ENCODE results near the gene PAIP2B.

The PAIP2B gene

GRCh38 chr2:71154279-71154678 is 72.6 kb downstream of the PAIP2B start:
- DNase-seq (ENCODE audit: low spot score), result no peak
- peaks cover 6% of the 10 kb centered on the region for H3K4me1 Mint-ChIP-seq (ENCODE audit: low read depth)
- H3K9me3 Mint-ChIP-seq, result no peaks in the 10 kb centered on the region
- peaks cover 9% of the 10 kb centered on the region for H3K36me3 Mint-ChIP-seq (ENCODE audit: low read depth)
- H3K27me3 Mint-ChIP-seq (ENCODE audit: low read depth), result peaks cover 3% of the 10 kb centered on the region
- H3K27ac Mint-ChIP-seq, result no peak overlapping the region
- H3K4me3 Mint-ChIP-seq, result no peak overlapping the region

GRCh38 chr2:71153585-71154224 is 73.2 kb downstream of the PAIP2B start:
- Mint-ChIP-seq H3K27ac (no peak overlapping the region), H3K27me3 (ENCODE audit: low read depth) (peaks cover 3% of the 10 kb centered on the region), H3K9me3 (no peaks in the 10 kb centered on the region), H3K4me3 (no peak overlapping the region), H3K36me3 (ENCODE audit: low read depth) (peaks cover 15% of the 10 kb centered on the region), H3K4me1 (ENCODE audit: low read depth) (peaks cover 6% of the 10 kb centered on the region)
- DNase-seq (ENCODE audit: low spot score), result no peak

- H3K27ac Mint-ChIP-seq, result no peak overlapping the region
- H3K36me3 Mint-ChIP-seq (ENCODE audit: low read depth), result peaks cover 28% of the 10 kb centered on the region
- H3K9me3 Mint-ChIP-seq, result no peaks in the 10 kb centered on the region
- no peak overlapping the region for H3K4me3 Mint-ChIP-seq
- peaks cover 3% of the 10 kb centered on the region for H3K27me3 Mint-ChIP-seq (ENCODE audit: low read depth)
- H3K4me1 Mint-ChIP-seq (ENCODE audit: low read depth), result no peaks in the 10 kb centered on the region
- no peak for DNase-seq (ENCODE audit: low spot score)
These were observed 75.3 kb downstream of the PAIP2B start for GRCh38 chr2:71151620-71152019.

GRCh38 chr2:71150082-71150816 is 76.7 kb downstream of the PAIP2B start:
- Mint-ChIP-seq H3K27ac (no peak overlapping the region), H3K4me1 (ENCODE audit: low read depth) (no peaks in the 10 kb centered on the region), H3K36me3 (ENCODE audit: low read depth) (peaks cover 38% of the 10 kb centered on the region)

GRCh38 chr2:71148506-71149063 is 78.3 kb downstream of the PAIP2B start:
- no peaks in the 10 kb centered on the region for H3K27me3 Mint-ChIP-seq (ENCODE audit: low read depth)
- H3K27ac Mint-ChIP-seq, result no peak overlapping the region
- DNase-seq (ENCODE audit: low spot score), result no peak
- H3K9me3 Mint-ChIP-seq, result no peaks in the 10 kb centered on the region
- H3K36me3 Mint-ChIP-seq (ENCODE audit: low read depth), result peaks cover 51% of the 10 kb centered on the region
- no peak overlapping the region for H3K4me3 Mint-ChIP-seq
- H3K4me1 Mint-ChIP-seq (ENCODE audit: low read depth), result no peaks in the 10 kb centered on the region

More at GRCh38 chr2:71150082-71150816, 76.7 kb downstream of the PAIP2B start:
- no peak for DNase-seq (ENCODE audit: low spot score)
- Mint-ChIP-seq H3K27me3 (ENCODE audit: low read depth) (peaks cover 1% of the 10 kb centered on the region), H3K9me3 (no peaks in the 10 kb centered on the region), H3K4me3 (no peak overlapping the region)

- Mint-ChIP-seq H3K4me3 (no peak overlapping the region), H3K27me3 (ENCODE audit: low read depth) (no peaks in the 10 kb centered on the region), H3K27ac (no peak overlapping the region), H3K36me3 (ENCODE audit: low read depth) (peaks cover 68% of the 10 kb centered on the region), H3K4me1 (ENCODE audit: low read depth) (no peaks in the 10 kb centered on the region), H3K9me3 (no peaks in the 10 kb centered on the region)
- no peak for DNase-seq (ENCODE audit: low spot score)
These were observed 83.1 kb downstream of the PAIP2B start for GRCh38 chr2:71143782-71144181.

- H3K4me1 Mint-ChIP-seq (ENCODE audit: low read depth), result no peaks in the 10 kb centered on the region
- no peak overlapping the region for H3K4me3 Mint-ChIP-seq
- peaks cover 36% of the 10 kb centered on the region for H3K36me3 Mint-ChIP-seq (ENCODE audit: low read depth)
- DNase-seq (ENCODE audit: low spot score), result no peak
- no peaks in the 10 kb centered on the region for H3K27me3 Mint-ChIP-seq (ENCODE audit: low read depth)
- H3K27ac Mint-ChIP-seq, result no peak overlapping the region
- H3K9me3 Mint-ChIP-seq, result no peaks in the 10 kb centered on the region
These were observed 90.7 kb downstream of the PAIP2B start for GRCh38 chr2:71136174-71136573.

- Mint-ChIP-seq H3K4me1 (ENCODE audit: low read depth) (peaks cover 2% of the 10 kb centered on the region), H3K27me3 (ENCODE audit: low read depth) (no peaks in the 10 kb centered on the region), H3K36me3 (ENCODE audit: low read depth) (peaks cover 23% of the 10 kb centered on the region), H3K9me3 (no peaks in the 10 kb centered on the region), H3K4me3 (no peak overlapping the region), H3K27ac (no peak overlapping the region)
- DNase-seq (ENCODE audit: low spot score), result no peak
These were observed 93.3 kb downstream of the PAIP2B start for GRCh38 chr2:71133603-71134002.
